GM19023 (cell line): Measurements from ENCODE around the gene RXRA.
A peak's percentile ranks its signal among the peaks of the same experiment; 100 is the strongest.

Experiments
- ATAC-seq: cut with Tn5 transposase; IDR thresholded peaks from one replicate; pipeline ENCODE4 v1.9.1; 2021; ENCODE audit warnings: mild to moderate bottlenecking, moderate library complexity; ENCODE audit not compliant: unreplicated experiment

Gene RXRA

GRCh38 chr9:134378901-134379338 lies 52.7 kb downstream of the RXRA start:
- ATAC-seq, result no peak

DNA sequence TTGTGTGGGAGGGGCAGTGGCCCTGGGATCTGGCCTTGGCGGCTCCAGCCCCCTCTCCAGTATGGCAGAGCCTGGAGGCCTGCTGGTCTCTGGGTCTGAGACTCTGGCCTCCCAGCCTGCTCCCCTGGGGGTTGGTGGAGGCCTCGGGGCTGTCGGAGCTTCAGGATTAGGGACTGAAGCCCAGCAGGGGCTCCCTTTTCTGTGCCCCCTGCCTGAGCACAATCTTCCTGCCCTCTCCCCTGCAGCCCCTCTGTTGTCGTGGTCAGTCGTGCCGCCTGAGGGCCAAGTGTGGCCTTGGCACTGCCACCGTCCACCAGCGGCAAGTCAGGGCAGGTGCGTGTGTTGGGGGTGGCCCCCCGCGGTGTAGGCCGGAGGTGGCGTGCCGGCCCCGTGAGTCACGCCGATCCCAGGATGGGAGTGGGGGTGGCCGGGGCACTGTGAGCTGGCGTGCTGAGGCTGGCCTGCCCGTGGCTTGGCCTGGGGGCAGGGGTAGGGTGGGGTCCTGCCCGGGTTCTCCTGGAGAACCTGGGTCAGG lies 53.6 kb downstream of the RXRA start:
- ATAC-seq, result no peak

GRCh38 chr9:134380542-134381271 lies 54.5 kb downstream of the RXRA start:
- no peak for ATAC-seq

DNA sequence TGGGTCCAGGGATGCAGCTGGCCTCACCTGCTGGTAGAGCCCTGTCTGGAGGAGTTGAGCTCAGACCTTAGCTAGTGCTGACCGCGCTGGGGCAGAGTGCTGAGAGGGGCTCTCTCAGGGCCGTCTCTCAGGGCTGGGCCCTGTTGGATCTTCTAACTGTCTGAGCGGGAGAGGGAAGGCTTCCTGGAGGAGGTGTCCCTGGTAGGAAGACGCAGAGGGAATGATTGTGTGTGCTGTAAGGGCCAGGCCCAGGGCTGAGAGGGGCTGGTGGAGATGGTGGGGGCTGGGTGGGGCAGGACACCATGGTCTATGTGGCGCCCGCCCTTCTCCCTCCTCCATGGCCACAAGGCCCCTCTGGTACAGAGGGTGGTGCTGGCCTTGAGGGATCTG lies 55.0 kb downstream of the RXRA start:
- no peak for ATAC-seq

DNA sequence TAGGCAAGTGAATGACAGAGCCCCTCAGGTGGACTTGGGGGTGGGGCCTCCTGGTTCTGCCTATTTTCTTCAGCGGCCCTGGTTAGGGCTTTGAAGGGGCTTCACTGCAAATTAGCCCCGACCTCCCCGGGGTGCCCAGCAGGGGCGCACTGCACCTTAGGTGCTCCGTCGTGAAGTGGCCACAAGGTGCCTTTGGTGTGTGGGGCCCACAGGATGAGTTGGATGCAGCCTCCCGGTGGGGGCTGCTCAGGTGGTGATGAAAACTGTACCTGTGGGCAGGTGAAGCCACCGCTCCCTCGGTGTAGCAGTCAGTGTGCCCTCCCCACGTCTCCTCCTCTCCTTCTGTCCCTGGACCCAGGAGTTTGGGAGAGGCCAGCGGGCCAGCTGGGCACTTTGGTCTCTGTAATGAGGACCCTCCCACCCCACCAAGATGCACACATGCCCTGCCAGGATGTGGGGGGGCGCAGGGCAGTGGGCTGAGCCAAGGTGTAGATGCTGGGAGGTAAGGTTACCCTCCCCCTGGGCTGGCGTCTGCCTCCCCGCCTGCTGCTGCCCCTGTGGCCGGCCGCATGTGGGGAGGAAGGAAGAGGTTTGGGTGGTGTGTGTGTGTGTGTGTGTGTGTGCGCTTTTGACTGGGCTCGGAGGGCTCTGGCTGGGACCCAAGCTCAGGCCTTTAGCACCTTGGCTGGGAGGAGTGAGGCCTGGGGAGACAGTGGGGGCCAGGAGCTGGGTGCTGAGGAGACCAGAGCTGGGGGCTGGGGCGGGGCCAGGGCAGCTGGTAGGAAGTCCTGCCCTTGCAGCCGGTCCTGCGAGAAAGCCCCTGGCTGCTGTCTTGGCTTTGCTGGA lies 55.6 kb downstream of the RXRA start:
- no peak for ATAC-seq

DNA sequence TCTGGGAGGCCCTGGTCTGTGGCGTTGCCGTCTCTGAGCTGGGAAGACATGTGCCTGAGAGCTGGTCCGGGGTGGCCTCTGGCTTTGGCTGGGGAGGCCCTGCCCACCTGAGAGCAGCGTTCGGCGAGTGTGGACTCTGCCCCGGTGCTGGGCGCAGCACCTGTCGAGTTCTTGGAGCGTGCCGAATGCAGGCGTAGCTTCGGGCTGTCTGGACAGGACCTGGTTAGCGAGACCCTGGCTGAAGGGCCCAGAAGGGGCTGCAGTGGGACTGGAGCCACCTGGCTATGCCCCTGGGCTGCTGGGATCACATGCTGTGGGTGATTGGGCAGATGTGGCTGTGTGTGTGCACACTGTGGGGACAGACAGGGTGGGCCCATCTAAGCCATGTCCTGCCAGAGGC lies 56.5 kb downstream of the RXRA start:
- ATAC-seq, result no peak

GRCh38 chr9:134383148-134383547 lies 56.9 kb downstream of the RXRA start:
- ATAC-seq, result no peak

GRCh38 chr9:134384811-134385479 lies 58.7 kb downstream of the RXRA start:
- ATAC-seq, result no peak

DNA sequence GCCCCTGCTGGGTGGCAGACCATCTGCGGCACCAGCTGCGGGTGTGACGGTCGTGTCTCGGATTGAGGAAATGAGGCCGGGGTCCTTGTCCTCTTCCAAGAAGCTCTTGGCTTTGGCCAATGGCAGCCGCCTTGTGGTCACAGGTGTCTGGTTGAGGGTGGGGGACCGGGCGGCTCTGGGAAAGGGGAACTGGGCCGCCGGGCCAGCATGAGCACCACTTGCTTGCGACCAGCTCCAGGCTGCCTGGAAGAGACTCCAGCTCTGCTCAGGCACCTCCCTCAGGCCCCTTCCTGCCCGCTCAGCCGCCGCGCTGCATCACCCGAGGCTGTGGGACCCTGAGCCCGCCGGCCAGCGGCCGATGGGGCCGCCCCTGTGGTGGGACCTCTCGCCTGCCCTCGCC lies 59.7 kb downstream of the RXRA start:
- no peak for ATAC-seq

DNA sequence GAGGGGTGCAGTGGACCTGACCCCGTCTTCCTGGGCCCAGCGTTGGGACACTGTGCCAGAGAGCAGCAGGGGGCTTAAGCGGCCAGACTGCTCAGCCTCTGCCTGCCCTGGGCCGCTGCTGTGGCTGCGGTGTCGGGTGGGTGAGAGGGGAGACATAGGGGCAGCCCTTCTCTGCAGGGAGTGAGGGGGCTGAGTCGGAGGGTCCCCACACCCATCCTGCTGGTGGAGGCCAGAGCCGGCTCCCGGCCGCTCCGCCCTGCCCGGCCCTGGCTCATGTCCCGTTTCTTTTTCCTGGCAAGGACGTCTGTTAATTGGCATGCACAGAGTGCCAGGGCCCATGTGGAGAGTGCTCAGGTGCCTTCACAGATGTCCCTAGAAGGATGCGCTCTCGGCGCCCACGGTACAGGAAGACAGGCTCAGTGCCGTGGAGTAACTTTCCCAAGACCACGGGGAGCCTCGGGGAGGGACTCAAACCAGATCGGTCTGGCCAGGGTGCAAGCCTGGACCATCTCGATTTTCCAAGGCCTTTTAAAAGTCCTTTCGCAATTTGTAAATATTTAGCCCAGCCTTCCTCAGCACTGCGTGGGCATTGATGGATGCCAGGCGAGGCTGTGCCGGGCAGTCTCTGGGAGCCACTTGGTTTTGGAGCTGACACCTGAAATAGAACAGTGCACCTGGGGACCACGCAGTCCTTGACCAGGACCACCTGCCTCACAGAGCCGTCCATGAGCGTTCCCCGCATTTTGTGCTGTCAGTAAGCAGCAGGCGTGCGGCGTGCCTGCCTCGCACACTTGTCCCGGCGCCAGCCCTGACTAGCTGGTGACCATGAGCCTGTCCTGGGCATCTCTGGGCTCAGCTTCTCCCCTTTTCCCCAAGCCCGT lies 60.9 kb downstream of the RXRA start:
- ATAC-seq, result no peak

DNA sequence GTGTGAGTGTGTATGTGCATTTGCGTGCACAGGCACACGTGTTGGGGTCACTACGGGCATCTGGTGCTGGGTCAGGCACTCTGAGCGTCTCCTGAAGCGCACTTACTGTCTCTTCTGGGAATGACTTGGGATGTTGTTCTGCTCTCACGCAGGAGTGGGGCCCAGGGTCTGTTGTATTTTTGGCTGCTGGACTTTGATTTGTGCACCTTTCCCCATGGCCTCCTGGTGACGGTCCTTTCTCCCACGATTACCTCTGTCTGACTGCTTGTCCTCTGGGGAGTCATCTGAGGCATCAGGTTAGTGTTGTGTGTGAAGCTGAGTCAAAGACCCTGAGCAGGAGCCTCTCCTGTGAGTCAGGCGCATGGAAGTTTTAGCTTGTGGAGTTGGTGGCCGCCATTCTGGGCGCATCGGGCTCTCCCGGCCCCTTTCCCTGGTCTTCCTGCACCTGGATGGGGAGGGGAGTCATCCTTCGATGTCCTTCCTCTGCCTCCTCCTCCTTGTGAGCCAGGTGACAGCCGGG lies 62.1 kb downstream of the RXRA start:
- ATAC-seq, result no peak

DNA sequence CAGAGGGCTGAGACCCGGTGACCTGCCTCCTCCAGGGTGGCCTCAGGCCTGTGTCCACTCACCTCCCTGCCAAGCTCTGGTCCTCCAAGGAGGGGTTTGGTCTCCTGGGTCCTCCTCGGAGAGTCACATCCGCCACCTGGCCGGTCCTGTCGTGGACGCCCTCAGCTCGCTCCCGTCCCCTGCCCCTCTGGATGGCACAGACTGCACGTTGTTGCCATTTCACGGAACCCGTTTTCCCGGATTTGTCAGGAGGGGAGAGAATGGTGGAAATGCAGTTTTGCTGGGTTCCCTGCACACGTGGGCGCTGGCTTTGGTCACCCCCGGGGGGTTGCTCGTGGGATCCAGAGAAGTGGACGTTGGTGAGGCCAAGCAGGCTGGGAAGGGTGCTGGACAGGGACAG lies 62.7 kb downstream of the RXRA start:
- no peak for ATAC-seq

DNA sequence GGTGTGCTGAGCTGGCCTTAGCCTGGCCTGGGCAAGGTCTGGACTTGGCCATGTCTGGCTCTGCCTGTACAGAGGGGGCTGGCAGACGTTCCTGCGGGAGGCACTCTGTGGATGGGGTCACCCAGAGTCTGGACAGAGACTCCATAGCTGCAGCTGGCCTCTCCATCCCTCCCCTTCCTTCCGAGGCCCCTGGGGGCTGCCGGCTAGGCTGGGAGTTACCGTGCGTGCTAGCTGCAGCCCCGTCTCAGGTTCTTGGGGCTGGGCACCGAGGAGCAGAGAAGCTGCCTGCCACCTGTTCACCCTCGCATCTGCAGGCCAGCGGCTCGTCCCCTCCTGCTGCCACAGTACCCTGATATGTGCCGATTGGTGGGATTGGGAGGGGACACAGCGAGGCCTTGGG lies 63.4 kb downstream of the RXRA start:
- no peak for ATAC-seq

DNA sequence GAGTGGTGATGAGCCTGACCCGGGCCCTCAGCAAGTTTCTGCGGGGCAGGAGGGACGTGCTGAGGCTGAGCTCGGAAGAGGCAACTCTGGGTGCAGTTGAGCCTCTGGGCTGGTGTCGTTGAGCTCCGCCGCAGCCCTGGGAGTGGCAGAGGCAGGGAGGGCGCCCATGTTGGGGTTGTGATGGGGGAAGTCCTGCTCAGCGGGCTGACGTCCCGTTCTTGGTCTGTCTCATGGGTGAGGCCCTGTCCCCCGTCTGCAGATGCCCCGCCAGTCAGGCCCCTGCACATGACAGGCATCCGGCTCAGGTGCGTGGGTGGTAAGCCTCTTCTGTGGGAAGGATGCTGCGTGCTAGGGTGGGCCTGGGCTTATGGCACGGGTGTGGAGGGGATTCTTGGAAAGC lies 64.3 kb downstream of the RXRA start:
- ATAC-seq, result peak; percentile 37

DNA sequence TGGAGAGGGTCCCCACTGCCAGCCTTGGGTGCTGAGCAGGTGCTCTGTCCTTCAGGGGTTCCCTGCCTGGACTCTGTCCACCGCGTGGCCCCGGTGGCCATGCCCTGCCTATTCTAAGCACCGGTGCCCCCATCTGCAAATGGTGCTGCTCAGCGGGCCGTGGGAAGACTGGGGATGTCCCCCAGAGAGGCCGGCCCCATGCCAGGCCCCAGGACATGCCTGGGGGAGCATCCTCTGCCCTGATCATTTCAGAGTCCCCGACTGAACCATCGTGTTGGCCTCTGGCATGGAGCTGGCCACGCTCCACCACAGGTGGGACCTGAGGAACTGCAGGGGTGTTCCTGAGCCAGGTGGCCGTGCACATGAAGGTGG lies 64.7 kb downstream of the RXRA start:
- peak; percentile 19 for ATAC-seq

DNA sequence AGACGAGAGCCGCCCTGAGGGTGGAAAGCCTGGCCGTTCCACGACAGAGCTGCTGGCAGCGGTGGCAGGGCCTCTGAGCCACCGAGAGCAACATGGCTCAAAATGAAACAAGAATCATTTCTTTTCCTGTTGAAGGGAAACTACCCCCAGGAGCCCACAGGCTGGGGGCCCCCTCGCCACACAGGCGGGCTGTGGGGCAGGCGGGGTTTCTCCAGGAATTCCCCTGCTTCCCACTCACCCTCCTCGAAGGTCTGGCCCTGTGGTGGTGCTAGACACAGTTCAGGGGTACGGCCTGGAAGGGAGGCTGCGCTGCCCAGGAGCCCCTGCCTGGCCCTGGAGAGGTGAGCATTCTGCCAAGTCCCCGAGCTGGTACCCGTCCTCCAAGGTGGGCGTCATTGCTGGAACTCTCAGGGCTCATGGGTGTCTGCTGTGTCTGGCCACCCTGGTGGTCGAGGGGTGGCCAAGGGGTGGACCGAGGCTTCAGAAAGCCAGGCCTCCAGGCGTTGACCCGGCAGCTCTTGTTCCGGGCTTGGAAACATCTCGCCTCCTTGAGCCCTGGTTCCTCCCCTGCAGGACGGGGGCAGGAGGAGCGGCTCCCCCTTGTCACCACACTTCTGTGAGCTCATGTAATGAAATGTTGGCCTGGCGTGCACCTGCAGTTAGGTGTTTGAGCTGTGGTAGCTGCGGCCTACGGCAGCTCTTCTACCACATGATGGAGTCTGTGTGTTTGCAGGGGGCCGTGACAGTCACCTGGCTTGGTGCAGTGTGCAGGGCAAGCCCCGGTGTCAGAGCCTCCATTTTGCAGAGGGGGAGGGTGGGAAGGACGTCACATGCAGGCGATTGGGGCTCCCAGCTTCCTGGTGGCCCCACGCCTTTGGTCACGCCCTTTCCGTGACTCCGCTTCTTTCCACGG lies 65.3 kb downstream of the RXRA start:
- ATAC-seq, result peak; percentile 39

DNA sequence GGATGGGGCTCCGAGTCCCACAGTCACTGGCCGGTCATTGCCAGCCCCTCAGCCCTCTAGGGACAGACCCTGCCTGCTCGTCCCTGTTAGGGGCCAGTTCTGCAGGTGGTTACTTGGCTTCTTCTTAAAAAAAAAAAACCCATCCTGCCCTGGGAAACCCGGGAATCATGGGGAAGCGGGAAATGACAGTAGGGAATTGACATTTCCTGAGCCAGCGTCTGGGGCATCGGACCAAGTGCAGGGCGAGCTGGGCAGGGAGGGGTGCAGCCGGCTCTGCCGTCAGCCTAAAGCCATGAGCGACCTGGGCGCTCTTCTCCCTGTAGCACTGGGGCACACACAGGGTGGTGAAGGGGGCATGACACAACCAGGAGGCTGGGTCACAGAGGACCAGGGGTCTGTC lies 66.6 kb downstream of the RXRA start:
- no peak for ATAC-seq

DNA sequence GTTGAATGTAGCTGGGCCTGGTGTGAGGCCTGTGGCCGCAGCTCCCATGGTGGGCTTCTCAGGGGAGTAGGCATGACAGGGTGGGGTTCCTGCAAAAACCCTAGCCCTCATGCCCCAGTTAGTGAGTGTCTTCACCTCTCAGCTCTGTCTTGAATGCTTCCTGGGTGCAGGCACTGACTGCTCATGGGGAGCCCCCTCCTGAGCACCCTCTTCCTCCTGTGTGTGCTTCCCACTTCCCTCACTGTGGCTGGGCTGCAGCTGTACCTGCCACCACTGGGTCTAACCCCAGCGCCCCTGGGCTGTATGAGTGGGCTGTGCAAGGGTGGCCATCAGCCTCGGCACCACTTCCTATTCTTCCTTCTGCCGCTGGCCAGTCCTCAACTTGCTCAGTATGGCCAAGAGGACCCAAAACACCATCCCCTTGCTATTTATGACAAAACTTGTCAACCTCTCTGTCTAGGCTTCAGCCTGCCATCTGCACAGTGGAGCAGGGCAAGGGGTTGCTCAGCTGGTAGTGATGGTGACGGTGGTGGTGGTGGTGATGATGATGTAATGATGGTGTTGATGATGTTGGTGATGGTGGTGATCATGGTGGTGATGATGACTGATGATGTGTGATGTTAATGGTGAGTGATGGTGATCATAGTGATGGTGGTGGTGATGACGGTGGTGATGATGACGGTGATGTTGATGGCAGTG lies 67.5 kb downstream of the RXRA start:
- ATAC-seq, result no peak
